ENCODE results near the gene CCDC6.

DNA sequence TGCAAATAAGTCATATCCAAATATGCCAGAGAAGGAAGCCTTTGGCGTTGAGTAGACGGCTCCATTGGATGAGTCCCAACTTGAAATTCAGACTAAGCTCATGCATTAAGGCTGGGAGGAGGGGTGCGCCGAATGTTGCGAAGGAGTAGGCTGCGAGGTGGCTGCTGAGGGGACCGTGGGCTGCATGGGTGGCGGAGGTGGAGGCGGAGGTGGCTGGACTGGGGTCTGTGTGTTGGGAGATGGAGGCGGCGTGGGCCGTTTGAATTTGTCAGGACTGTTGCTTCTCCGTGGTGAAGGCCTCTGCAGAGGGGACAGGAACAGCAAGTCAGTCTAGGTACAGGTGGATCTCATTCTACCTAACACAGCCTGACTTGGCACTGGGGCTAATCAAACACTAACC lies 113.5 kb downstream of the CCDC6 start:
- TF ChIP-seq POLR2AphosphoS5 (IDR thresholded peaks at IDR 0.05; ENCODE audit: low read depth, low read length) (no peak), TAF1 (IDR thresholded peaks at IDR 0.05; ENCODE audit: borderline replicate concordance, insufficient read depth, low read length) (no peak)

Data from PFSK-1 (cell line).